Natural killer cell (primary cell): Measurements from ENCODE around the gene OR9Q1. TPM values are rescaled to one million over a fixed set of nuclear protein-coding genes. Genes with fewer than 3 reads are reported as not detected.

Experiments used
- ATAC-seq, 3 donors: fragments of 150-1000 bp in 2 of 3; fragments of 200-7000 bp in 1 of 3; cut with Tn5 transposase; 1 replicate in 1 of 3; 2 replicates in 2 of 3; pipeline ENCODE4 v1.10.0; 2021; ENCODE audit warnings: mild to moderate bottlenecking in 2 of 3, moderate library complexity in 2 of 3
- DNase-seq, 2 donors: peaks; one replicate each; pipeline versions ENCODE4 v3.0.0 to v3.0.0-alpha.2; 2013 to 2021; ENCODE audit warnings: mixed read lengths in 1 of 2
- H3K27ac ChIP-seq: one replicate; pipeline ENCODE4 v1.5.1; 2013; ENCODE audit warnings: mild to moderate bottlenecking, low read length
- H3K27me3 ChIP-seq: one replicate; pipeline ENCODE4 v1.6.1; 2013; ENCODE audit warnings: low read length; ENCODE audit not compliant: control insufficient read depth, insufficient read depth
- H3K36me3 ChIP-seq: one replicate; pipeline ENCODE4 v1.6.1; 2013; ENCODE audit warnings: low read length; ENCODE audit not compliant: control insufficient read depth, insufficient read depth
- H3K4me1 ChIP-seq: one replicate; pipeline ENCODE4 v1.6.1; 2013; ENCODE audit warnings: low read length; ENCODE audit not compliant: control insufficient read depth, insufficient read depth
- H3K4me3 ChIP-seq: one replicate; pipeline ENCODE4 v1.5.1; 2013; ENCODE audit warnings: low read length
- H3K9me3 ChIP-seq: one replicate; pipeline ENCODE4 v1.6.1; 2013; ENCODE audit warnings: low read length; ENCODE audit not compliant: control insufficient read depth, insufficient read depth
- H3K27ac Mint-ChIP-seq, 2 donors: one replicate each; pipeline ENCODE4 v1.8.0; 2022; ENCODE audit warnings: mild to moderate bottlenecking in 2 of 2, mixed read lengths in 2 of 2, moderate library complexity in 1 of 2
- H3K27me3 Mint-ChIP-seq, 2 donors: one replicate each; pipeline ENCODE4 v1.8.0; 2022; ENCODE audit warnings: low read depth in 2 of 2, mixed read lengths in 2 of 2
- H3K36me3 Mint-ChIP-seq: one replicate; pipeline ENCODE4 v1.8.0; 2022; ENCODE audit warnings: mixed read lengths
- H3K4me1 Mint-ChIP-seq, 2 donors: one replicate each; pipeline ENCODE4 v1.8.0; 2022; ENCODE audit warnings: mixed read lengths in 2 of 2
- H3K4me3 Mint-ChIP-seq: one replicate; pipeline ENCODE4 v1.8.0; 2022; ENCODE audit warnings: mild to moderate bottlenecking, moderate library complexity, mixed read lengths
- H3K9me3 Mint-ChIP-seq, 2 donors: one replicate each; pipeline ENCODE4 v1.8.0; 2022; ENCODE audit warnings: mixed read lengths in 2 of 2
- CTCF ChIP-seq: fragments of 200-600 bp; IDR thresholded peaks from one replicate; pipeline ENCODE4 v1.8.0; 2022; ENCODE audit warnings: antibody characterized with exemption
- WGBS: methylation state at CpG from one replicate; pipeline ENCODE4 v1.1.7; 2013; ENCODE audit warnings: missing lambda C conversion rate; ENCODE audit not compliant: insufficient coverage; 5-methylcytosine and 5-hydroxymethylcytosine counted together
- intact Hi-C: fragments of 100-400 bp; cut with micrococcal nuclease; formaldehyde crosslinking; loops from one replicate; pipeline ENCODE4 v1.14.2; 2022
- total RNA-seq, 4 donors: library from RNA; stranded (reverse); fragments of 120-200 nt in 1 of 4; gene quantifications; one replicate each; pipeline versions ENCODE4 v1.2.3 to v1.2.4, GENCODE V29; 2013 to 2022

Gene OR9Q1
- total RNA-seq, 3 donors from 2014 or later (not counting 1 experiment from before 2014, with no cell fraction given): not detected

DNA sequence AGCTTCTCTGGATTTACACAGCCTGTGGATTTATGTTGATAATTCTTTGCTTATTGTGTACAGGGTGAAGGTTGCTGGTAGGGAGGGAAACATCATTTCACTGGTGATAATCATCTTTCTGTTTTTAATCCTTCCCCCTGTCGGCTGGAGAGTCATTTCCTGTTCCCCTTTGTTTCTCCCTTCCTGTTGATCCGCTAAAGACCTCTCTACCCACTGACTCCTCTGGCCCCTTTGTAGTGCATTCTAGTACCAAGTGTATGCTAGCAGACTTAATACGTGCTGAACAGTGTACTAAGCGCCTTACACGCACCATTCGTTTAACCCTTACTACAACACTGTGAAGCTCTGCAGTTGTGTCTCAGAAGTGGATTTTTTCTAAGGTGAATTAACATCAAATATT lies 19.0 kb upstream of the OR9Q1 start:
- no peak for TF ChIP-seq CTCF
- Histone ChIP-seq H3K4me1 (no peaks in the 10 kb centered on the region), H3K27ac (no peak overlapping the region), H3K4me3 (no peak overlapping the region), H3K27me3 (no peaks in the 10 kb centered on the region), H3K36me3 (no peaks in the 10 kb centered on the region), H3K9me3 (no peaks in the 10 kb centered on the region)
- Mint-ChIP-seq H3K4me3 (no peak overlapping the region), H3K36me3 (no peaks in the 10 kb centered on the region), H3K9me3 (peaks cover 3 to 5% of the 10 kb centered on the region in 2 donors), H3K4me1 (no peaks in the 10 kb centered on the region), H3K27me3 (peaks cover 0 to 6% of the 10 kb centered on the region in 2 donors), H3K27ac (no peak overlapping the region)
- intact Hi-C loops: no loop called here
- DNase-seq: no peak
- 13% methylated on average over 3 of the region's 6 CpGs for WGBS
- no peak for ATAC-seq

- H3K27me3 ChIP-seq: no peaks in the 10 kb centered on the region
- no peaks in the 10 kb centered on the region for H3K36me3 ChIP-seq
- no peak for ATAC-seq
- TF ChIP-seq CTCF: no peak
- 67% methylated on average over 1 of the region's 2 CpGs for WGBS
- Mint-ChIP-seq H3K9me3 (peaks cover 3 to 5% of the 10 kb centered on the region in 2 donors), H3K27ac (no peak overlapping the region), H3K27me3 (peaks cover 0 to 6% of the 10 kb centered on the region in 2 donors), H3K4me3 (no peak overlapping the region), H3K4me1 (no peaks in the 10 kb centered on the region), H3K36me3 (no peaks in the 10 kb centered on the region)
- H3K4me3 ChIP-seq: no peak overlapping the region
- no peak for DNase-seq
- no peaks in the 10 kb centered on the region for H3K4me1 ChIP-seq
- no peak overlapping the region for H3K27ac ChIP-seq
- intact Hi-C loops: no loop called here
- no peaks in the 10 kb centered on the region for H3K9me3 ChIP-seq
Measured at GRCh38 chr11:58006940-58007339, 16.7 kb upstream of the OR9Q1 start.

- DNase-seq (no peak), ATAC-seq (no peak)
- no peaks in the 10 kb centered on the region for H3K9me3 ChIP-seq
- no peak overlapping the region for H3K4me3 ChIP-seq
- TF ChIP-seq CTCF: no peak
- no peaks in the 10 kb centered on the region for H3K4me1 Mint-ChIP-seq
- H3K27ac ChIP-seq: no peak overlapping the region
- H3K27me3 ChIP-seq: no peaks in the 10 kb centered on the region
- H3K27ac Mint-ChIP-seq: no peak overlapping the region
- H3K36me3 ChIP-seq: no peaks in the 10 kb centered on the region
- WGBS: 77% methylated on average over 6 of the region's 6 CpGs
- H3K27me3 Mint-ChIP-seq: no peaks in the 10 kb centered on the region
- H3K9me3 Mint-ChIP-seq: peaks cover 0 to 9% of the 10 kb centered on the region in 2 donors
- intact Hi-C loops: no loop called here
- H3K4me1 ChIP-seq: no peaks in the 10 kb centered on the region
- no peak overlapping the region for H3K4me3 Mint-ChIP-seq
- no peaks in the 10 kb centered on the region for H3K36me3 Mint-ChIP-seq
Measured at GRCh38 chr11:58011771-58012170, 11.9 kb upstream of the OR9Q1 start.

DNA sequence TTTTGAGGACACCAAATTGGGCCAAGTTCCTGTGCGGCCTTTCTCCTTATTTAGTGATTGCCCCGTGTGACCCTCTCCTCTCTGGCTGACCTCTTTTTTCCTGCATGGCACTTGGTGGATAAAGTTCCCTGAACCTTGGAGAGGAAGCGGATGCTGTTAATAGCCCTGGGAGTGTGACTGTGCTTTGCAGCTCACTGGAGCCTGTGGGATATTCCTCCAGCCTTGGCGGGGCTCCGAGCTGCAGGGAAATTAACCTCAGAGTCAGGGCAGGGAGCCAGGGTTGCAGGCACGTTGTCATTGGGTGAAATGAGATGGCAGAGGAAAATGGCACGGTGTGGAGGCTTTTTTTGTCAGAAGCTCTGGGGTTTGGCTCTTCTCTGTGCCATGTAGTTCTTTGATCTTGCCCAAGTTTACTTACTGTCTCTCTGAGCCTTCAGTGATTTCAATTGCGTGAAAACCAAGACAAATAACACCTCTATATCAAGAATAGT lies 965 bp downstream of the OR9Q1 start:
- no peaks in the 10 kb centered on the region for H3K27me3 Mint-ChIP-seq
- no peaks in the 10 kb centered on the region for H3K36me3 Mint-ChIP-seq
- peaks cover 0 to 3% of the 10 kb centered on the region in 2 donors for H3K9me3 Mint-ChIP-seq
- no peak overlapping the region for H3K4me3 Mint-ChIP-seq
- Histone ChIP-seq H3K36me3 (no peaks in the 10 kb centered on the region), H3K9me3 (no peaks in the 10 kb centered on the region), H3K27ac (no peak overlapping the region), H3K4me3 (no peak overlapping the region), H3K27me3 (no peaks in the 10 kb centered on the region), H3K4me1 (no peaks in the 10 kb centered on the region)
- no peak overlapping the region for H3K27ac Mint-ChIP-seq
- intact Hi-C loops: no loop called here
- no peak for DNase-seq
- ATAC-seq: no peak
- no peaks in the 10 kb centered on the region for H3K4me1 Mint-ChIP-seq
- no peak for TF ChIP-seq CTCF
- WGBS: 41% methylated on average over 7 of the region's 8 CpGs
